HG02885 (cell line): ENCODE data around the gene GRID1.

Experiments used
- ATAC-seq: cut with Tn5 transposase; IDR thresholded peaks from one replicate; pipeline ENCODE4 v1.9.1; 2021; ENCODE audit warnings: mild to moderate bottlenecking; ENCODE audit not compliant: unreplicated experiment, poor library complexity

GRID1 gene

GRCh38 chr10:85900061-85900460 is 466.5 kb downstream of the GRID1 start:
- ATAC-seq: no peak

- no peak for ATAC-seq
These were observed 475.1 kb downstream of the GRID1 start for GRCh38 chr10:85891472-85891871.

GRCh38 chr10:85888559-85888958 is 478.0 kb downstream of the GRID1 start:
- ATAC-seq: no peak

- no peak for ATAC-seq
These were observed 478.6 kb downstream of the GRID1 start for GRCh38 chr10:85888004-85888403.

- no peak for ATAC-seq
These were observed 492.4 kb downstream of the GRID1 start for GRCh38 chr10:85874208-85874607.

- ATAC-seq: no peak
These were observed 493.5 kb downstream of the GRID1 start for GRCh38 chr10:85873063-85873462.

- ATAC-seq: no peak
These were observed 497.7 kb downstream of the GRID1 start for GRCh38 chr10:85868627-85869499.

- ATAC-seq: no peak
These were observed 501.6 kb downstream of the GRID1 start for GRCh38 chr10:85864868-85865526.

- no peak for ATAC-seq
These were observed 502.4 kb downstream of the GRID1 start for GRCh38 chr10:85864173-85864549.

- ATAC-seq: no peak
These were observed 503.1 kb downstream of the GRID1 start for GRCh38 chr10:85863301-85864172.

- no peak for ATAC-seq
These were observed 503.8 kb downstream of the GRID1 start for GRCh38 chr10:85862771-85863170.

GRCh38 chr10:85861513-85862197 is 504.9 kb downstream of the GRID1 start:
- ATAC-seq: no peak

GRCh38 chr10:85859859-85860258 is 506.7 kb downstream of the GRID1 start:
- ATAC-seq: no peak

- no peak for ATAC-seq
These were observed 507.6 kb downstream of the GRID1 start for GRCh38 chr10:85858776-85859515.

GRCh38 chr10:85857791-85858190 is 508.8 kb downstream of the GRID1 start:
- ATAC-seq: no peak

GRCh38 chr10:85857305-85857704 is 509.3 kb downstream of the GRID1 start:
- no peak for ATAC-seq

GRCh38 chr10:85851934-85852333 is 514.7 kb downstream of the GRID1 start:
- ATAC-seq: no peak

- ATAC-seq: no peak
These were observed 515.3 kb downstream of the GRID1 start for GRCh38 chr10:85851325-85851724.

GRCh38 chr10:85850736-85851135 is 515.9 kb downstream of the GRID1 start:
- no peak for ATAC-seq

- no peak for ATAC-seq
These were observed 517.3 kb downstream of the GRID1 start for GRCh38 chr10:85849315-85849714.
